Measurements from ENCODE around the gene RCAN2. TPM values are rescaled to one million over a fixed set of nuclear protein-coding genes. Genes with fewer than 3 reads are reported as not detected.

Gene RCAN2
- total and polyA plus RNA-seq, 12 donors, result 2.3 to 14.4 (median 6.5) TPM

GRCh38 chr6:46175976-46176375 lies 315.3 kb downstream of the RCAN2 start:
- H3K27me3 ChIP-seq, result peaks cover under 1% of the 10 kb centered on the region
- no peak overlapping the region for H3K27ac ChIP-seq
- DNase-seq, result no peak
- intact Hi-C loops (cut with DNase I), result no loop called here
- H3K4me3 ChIP-seq, result no peak overlapping the region
- no peaks in the 10 kb centered on the region for H3K9me3 ChIP-seq (replicated peaks in 1 of 3)
- H3K36me3 ChIP-seq (replicated peaks in 1 of 2), result no peaks in the 10 kb centered on the region
- TF ChIP-seq, protein P1, sequence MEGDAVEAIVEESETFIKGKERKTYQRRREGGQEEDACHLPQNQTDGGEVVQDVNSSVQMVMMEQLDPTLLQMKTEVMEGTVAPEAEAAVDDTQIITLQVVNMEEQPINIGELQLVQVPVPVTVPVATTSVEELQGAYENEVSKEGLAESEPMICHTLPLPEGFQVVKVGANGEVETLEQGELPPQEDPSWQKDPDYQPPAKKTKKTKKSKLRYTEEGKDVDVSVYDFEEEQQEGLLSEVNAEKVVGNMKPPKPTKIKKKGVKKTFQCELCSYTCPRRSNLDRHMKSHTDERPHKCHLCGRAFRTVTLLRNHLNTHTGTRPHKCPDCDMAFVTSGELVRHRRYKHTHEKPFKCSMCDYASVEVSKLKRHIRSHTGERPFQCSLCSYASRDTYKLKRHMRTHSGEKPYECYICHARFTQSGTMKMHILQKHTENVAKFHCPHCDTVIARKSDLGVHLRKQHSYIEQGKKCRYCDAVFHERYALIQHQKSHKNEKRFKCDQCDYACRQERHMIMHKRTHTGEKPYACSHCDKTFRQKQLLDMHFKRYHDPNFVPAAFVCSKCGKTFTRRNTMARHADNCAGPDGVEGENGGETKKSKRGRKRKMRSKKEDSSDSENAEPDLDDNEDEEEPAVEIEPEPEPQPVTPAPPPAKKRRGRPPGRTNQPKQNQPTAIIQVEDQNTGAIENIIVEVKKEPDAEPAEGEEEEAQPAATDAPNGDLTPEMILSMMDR (IDR thresholded peaks at IDR 0.05), result no peak
- no peak for TF ChIP-seq POLR2A (IDR thresholded peaks at IDR 0.05)
- H3K4me1 ChIP-seq (replicated peaks in 1 of 2), result no peaks in the 10 kb centered on the region
- WGBS, 4 donors, result 69 to 83% (median 77%) methylated on average over 3 of the region's 3 CpGs

DNA sequence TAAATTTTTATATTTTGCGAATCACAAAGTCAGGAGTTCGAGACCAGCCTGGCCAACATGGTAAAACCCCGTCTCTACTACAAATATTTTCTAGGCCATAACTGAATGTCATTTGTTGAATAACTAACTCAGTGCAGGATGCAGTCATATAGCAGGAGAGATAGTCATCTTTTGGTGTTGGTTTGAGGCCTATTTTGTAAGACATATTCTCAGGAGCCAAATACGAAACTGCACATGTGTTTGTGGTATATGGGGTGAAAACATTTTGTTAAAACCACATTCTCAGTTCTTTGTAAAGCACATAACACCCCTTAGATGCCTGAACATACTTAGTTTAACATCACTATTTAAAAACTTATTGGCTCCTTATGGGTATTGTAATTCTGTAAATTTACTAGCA lies 315.8 kb downstream of the RCAN2 start:
- H3K36me3 ChIP-seq (replicated peaks in 1 of 2), result no peaks in the 10 kb centered on the region
- H3K4me1 ChIP-seq (replicated peaks in 1 of 2), result no peaks in the 10 kb centered on the region
- H3K27me3 ChIP-seq, result peaks cover 4% of the 10 kb centered on the region
- TF ChIP-seq, protein P1 (IDR thresholded peaks at IDR 0.05), result no peak
- no peak for TF ChIP-seq POLR2A (IDR thresholded peaks at IDR 0.05)
- no peak overlapping the region for H3K27ac ChIP-seq
- WGBS, 4 donors, result 85 to 94% (median 89%) methylated on average over 4 of the region's 4 CpGs
- no peak for DNase-seq
- H3K9me3 ChIP-seq (replicated peaks in 1 of 3), result no peaks in the 10 kb centered on the region
- intact Hi-C loops (cut with DNase I), result no loop called here
- H3K4me3 ChIP-seq, result no peak overlapping the region

GRCh38 chr6:46174904-46175303 lies 316.3 kb downstream of the RCAN2 start:
- Histone ChIP-seq H3K4me1 (replicated peaks in 1 of 2) (peaks cover 0 to 3% of the 10 kb centered on the region in 2 donors), H3K27ac (no peak overlapping the region), H3K9me3 (replicated peaks in 1 of 3) (no peaks in the 10 kb centered on the region), H3K36me3 (replicated peaks in 1 of 2) (no peaks in the 10 kb centered on the region), H3K4me3 (no peak overlapping the region), H3K27me3 (peaks cover 4% of the 10 kb centered on the region)
- intact Hi-C loops (cut with DNase I), result no loop called here
- no peak for TF ChIP-seq POLR2A (IDR thresholded peaks at IDR 0.05)
- TF ChIP-seq, protein P1 (IDR thresholded peaks at IDR 0.05), result no peak
- DNase-seq, result no peak
- 78 to 95% (median 85%) methylated on average over 3 of the region's 3 CpGs for WGBS, 4 donors

DNA sequence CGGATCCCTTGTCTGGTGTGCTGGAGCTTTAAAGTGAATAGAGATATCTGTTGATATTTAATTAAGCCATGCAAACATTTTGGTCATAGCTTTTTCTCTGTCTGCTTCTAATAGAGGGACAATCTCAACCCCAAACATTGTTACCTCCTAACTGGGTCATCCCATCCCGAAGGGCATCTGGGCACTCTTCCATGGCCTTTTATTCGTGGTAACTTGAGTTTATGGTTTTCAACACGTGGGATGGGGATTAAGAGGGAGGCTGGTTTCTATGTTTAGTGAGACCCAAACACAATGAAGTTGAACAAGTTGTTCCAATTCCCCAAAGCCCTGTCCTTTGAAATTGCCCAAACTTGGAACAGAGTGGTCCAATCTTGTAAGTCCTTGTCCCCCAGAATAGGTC lies 319.1 kb downstream of the RCAN2 start:
- no peak for TF ChIP-seq POLR2A (IDR thresholded peaks at IDR 0.05)
- TF ChIP-seq, protein P1 (IDR thresholded peaks at IDR 0.05), result no peak
- 74 to 89% (median 82%) methylated on average over 4 of the region's 4 CpGs for WGBS, 4 donors
- no peak overlapping the region for H3K4me3 ChIP-seq
- DNase-seq, result no peak
- H3K36me3 ChIP-seq (replicated peaks in 1 of 2), result no peaks in the 10 kb centered on the region
- peaks cover 4% of the 10 kb centered on the region for H3K27me3 ChIP-seq
- no peak overlapping the region for H3K27ac ChIP-seq
- H3K9me3 ChIP-seq (replicated peaks in 1 of 3), result no peaks in the 10 kb centered on the region
- intact Hi-C loops (cut with DNase I), result no loop called here
- peaks cover 0 to 6% of the 10 kb centered on the region in 2 donors for H3K4me1 ChIP-seq (replicated peaks in 1 of 2)

Other genes starting within 250 kb of the RCAN2 start
- 10 to 100 TPM in 1 of 9 donors, 1 to 10 TPM in 7, under 1 TPM in 1; 0.63 to 11.3 (median 4.7) TPM for gene CYP39A1, start 161.4 kb upstream of the RCAN2 start, total RNA-seq
- 1 to 10 TPM; 2.7 to 3.2 (median 2.9) TPM for gene CYP39A1, start 161.4 kb upstream of the RCAN2 start, polyA plus RNA-seq
- 10 to 100 TPM in 5 of 9 donors, 1 to 10 TPM in 4; 3.1 to 41.0 (median 16.7) TPM for gene SLC25A27, start 161.5 kb upstream of the RCAN2 start, total RNA-seq
- 10 to 100 TPM; 11.4 to 99.7 (median 57.2) TPM for gene SLC25A27, start 161.5 kb upstream of the RCAN2 start, polyA plus RNA-seq
- gene TDRD6, start 196.4 kb upstream of the RCAN2 start, total RNA-seq, result 1 to 10 TPM in 1 of 9 donors, under 1 TPM in 8; 0.18 to 1.7 (median 0.50) TPM
- 1 to 10 TPM in 2 of 3 donors, under 1 TPM in 1; 0.66 to 1.3 (median 1.3) TPM for gene TDRD6, start 196.4 kb upstream of the RCAN2 start, polyA plus RNA-seq
- 1 to 10 TPM in 8 of 9 donors, under 1 TPM in 1; 0.91 to 5.5 (median 3.9) TPM for gene PLA2G7, start 243.9 kb upstream of the RCAN2 start, total RNA-seq
- gene PLA2G7, start 243.9 kb upstream of the RCAN2 start, polyA plus RNA-seq, result 10 to 100 TPM in 1 of 3 donors, 1 to 10 TPM in 2; 2.8 to 25.8 (median 8.9) TPM

All from adrenal gland (tissue), 12 donors.